Mesenteric fat pad (tissue), 1 donor: ENCODE data around the gene IMMT. TPM values are rescaled to one million over a fixed set of nuclear protein-coding genes. Genes with fewer than 3 reads are reported as not detected.
A peak's percentile ranks its signal among the peaks of the same experiment; 100 is the strongest.
"Not testable (repeated sequence)": the region's sequence is repeated elsewhere in the genome, so short reads cannot be mapped to it uniquely, and the experiment has no call there.

Experiments
- DNase-seq: peaks from one replicate; pipeline ENCODE4 v3.0.0-alpha.2; 2020; ENCODE audit warnings: low spot score
- long read RNA-seq: library from polyadenylated mRNA; unstranded; transcript quantifications from one replicate; pipeline ENCODE4 v2.0.0, GENCODE V29; 2020
- total RNA-seq: library from RNA; stranded (reverse); fragmentation: NEBNext Ultra II Directional; extraction: Animal tissue kit (Norgen Biotek cat#: 25700); gene quantifications from one replicate; pipeline ENCODE4 v1.2.1, GENCODE V29; 2021
- donor health status: DM: yes; HTN: yes; CAD: no.

Gene IMMT
- 85.2 TPM for total RNA-seq
- long read RNA-seq, partial matches to known transcripts, result 8 of 13 reads
- long read RNA-seq, other reads (novel, unspliced or antisense), result 4 of 13 reads

- DNase-seq, result peak; percentile 99
Observed at GRCh38 chr2:86195055-86195807, at the start of gene IMMT. IMMT (minus strand) TSS chr2:86195462; CDS start chr2:86195382, 80 bp downstream.

- DNase-seq, result peak; percentile 51
Observed at GRCh38 chr2:86244781-86245180, 49.5 kb upstream of the IMMT start.

- DNase-seq, result peak; percentile 5
Observed at GRCh38 chr2:86243950-86244733, 48.9 kb upstream of the IMMT start.

GRCh38 chr2:86243272-86243671 lies 48.0 kb upstream of the IMMT start:
- DNase-seq, result peak; percentile 74

GRCh38 chr2:86241611-86242010 lies 46.3 kb upstream of the IMMT start:
- DNase-seq, result no peak

- DNase-seq, result no peak
Observed at GRCh38 chr2:86240251-86240650, 45.0 kb upstream of the IMMT start.

- DNase-seq, result peak; percentile 51
Observed at GRCh38 chr2:86239745-86240144, 44.5 kb upstream of the IMMT start.

GRCh38 chr2:86239326-86239725 lies 44.1 kb upstream of the IMMT start:
- peak; percentile 9 for DNase-seq

GRCh38 chr2:86238354-86238753 lies 43.1 kb upstream of the IMMT start:
- DNase-seq, result peak; percentile 16

GRCh38 chr2:86237172-86237571 lies 41.9 kb upstream of the IMMT start:
- DNase-seq, result no peak

- DNase-seq, result peak; percentile 35
Observed at GRCh38 chr2:86235196-86235980, 40.1 kb upstream of the IMMT start.

- DNase-seq, result peak; percentile 12
Observed at GRCh38 chr2:86234563-86235131, 39.4 kb upstream of the IMMT start.

GRCh38 chr2:86233436-86233835 lies 38.2 kb upstream of the IMMT start:
- peak; percentile 3 for DNase-seq

- no peak for DNase-seq
Observed at GRCh38 chr2:86232910-86233309, 37.6 kb upstream of the IMMT start.

GRCh38 chr2:86232373-86232784 lies 37.1 kb upstream of the IMMT start:
- peak; percentile 78 for DNase-seq

- DNase-seq, result peak; percentile 72
Observed at GRCh38 chr2:86231680-86232372, 36.6 kb upstream of the IMMT start.

GRCh38 chr2:86230961-86231360 lies 35.7 kb upstream of the IMMT start:
- peak; percentile 71 for DNase-seq

GRCh38 chr2:86229221-86229620 lies 34.0 kb upstream of the IMMT start:
- DNase-seq, result no peak

GRCh38 chr2:86228574-86228973 lies 33.3 kb upstream of the IMMT start:
- DNase-seq, result not testable (repeated sequence)

GRCh38 chr2:86227685-86228084 lies 32.4 kb upstream of the IMMT start:
- no peak for DNase-seq
